NB4 (cell line): ENCODE measurements around the gene LMTK2.
"Not testable (repeated sequence)": the region's sequence is repeated elsewhere in the genome, so short reads cannot be mapped to it uniquely, and the experiment has no call there.

ENCODE experiments used
- DNase-seq: peaks from one replicate; pipeline ENCODE4 v3.0.0; 2010; ENCODE audit warnings: low read depth
- H3K4me3 ChIP-seq: one replicate; pipeline ENCODE4 v1.5.1; 2011; ENCODE audit warnings: mild to moderate bottlenecking, low read depth, low read length, moderate library complexity
- MYC ChIP-seq: IDR thresholded peaks from 2 replicates; pipeline ENCODE4 v1.6.1; 2011; ENCODE audit warnings: low read depth, low read length
- POLR2A ChIP-seq: IDR thresholded peaks from 2 replicates; pipeline ENCODE4 v1.6.1; 2011; ENCODE audit warnings: mild to moderate bottlenecking; ENCODE audit not compliant: insufficient read length; ENCODE audit errors: extremely low read depth
- TF ChIP-seq, protein P1 (sequence below): IDR thresholded peaks from one replicate; pipeline ENCODE4 v1.5.1; 2012; ENCODE audit warnings: low read depth, low read length
- TF ChIP-seq, protein P2 (sequence below): IDR thresholded peaks from 2 replicates; pipeline ENCODE4 v1.6.1; 2011; ENCODE audit warnings: low read depth, low read length

LMTK2 gene

DNA sequence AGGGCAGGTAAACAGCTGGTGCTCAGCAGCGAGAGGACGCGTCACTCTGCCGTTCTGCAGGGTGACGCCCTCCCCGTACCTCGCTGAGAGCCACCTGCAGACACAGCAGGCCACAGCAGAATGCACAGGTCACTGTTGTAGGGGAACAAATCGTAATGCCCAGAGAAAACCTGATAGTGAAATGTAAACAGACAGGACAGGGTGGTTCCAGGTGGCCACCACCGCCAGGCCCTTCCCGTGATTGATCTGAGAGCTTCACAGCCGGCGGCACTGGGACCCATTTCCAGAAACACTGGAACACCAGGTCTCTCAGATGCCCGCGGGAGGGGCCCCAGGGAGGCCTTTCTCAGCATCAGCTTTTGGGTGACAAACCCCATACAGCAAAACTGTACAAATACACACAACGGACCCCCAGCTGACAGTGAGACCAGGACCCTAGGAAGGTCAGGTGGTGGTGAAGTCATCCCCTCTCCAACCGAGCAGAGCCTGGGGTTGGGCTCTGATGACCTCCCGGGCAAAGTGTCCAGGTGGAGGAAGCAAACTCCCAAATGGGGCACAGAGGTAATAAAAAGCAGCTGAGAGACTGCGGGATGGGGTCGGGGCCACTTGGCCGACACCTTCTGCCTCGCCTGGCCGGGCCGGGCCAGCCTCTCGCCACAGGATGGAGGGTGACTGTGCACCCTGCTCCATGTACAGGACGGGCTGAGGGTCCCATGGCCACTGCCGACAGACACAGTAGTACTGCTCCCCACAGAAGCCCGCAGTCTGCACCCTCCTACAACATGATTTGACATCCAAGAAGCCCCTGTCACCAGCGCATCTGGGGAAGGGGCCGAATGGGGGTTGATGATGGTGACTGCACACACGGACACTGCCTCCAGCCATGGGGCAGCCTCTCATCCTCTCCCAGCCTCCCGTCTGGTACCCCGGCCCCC is 109.2 kb downstream of the LMTK2 start:
- TF ChIP-seq, protein P1, sequence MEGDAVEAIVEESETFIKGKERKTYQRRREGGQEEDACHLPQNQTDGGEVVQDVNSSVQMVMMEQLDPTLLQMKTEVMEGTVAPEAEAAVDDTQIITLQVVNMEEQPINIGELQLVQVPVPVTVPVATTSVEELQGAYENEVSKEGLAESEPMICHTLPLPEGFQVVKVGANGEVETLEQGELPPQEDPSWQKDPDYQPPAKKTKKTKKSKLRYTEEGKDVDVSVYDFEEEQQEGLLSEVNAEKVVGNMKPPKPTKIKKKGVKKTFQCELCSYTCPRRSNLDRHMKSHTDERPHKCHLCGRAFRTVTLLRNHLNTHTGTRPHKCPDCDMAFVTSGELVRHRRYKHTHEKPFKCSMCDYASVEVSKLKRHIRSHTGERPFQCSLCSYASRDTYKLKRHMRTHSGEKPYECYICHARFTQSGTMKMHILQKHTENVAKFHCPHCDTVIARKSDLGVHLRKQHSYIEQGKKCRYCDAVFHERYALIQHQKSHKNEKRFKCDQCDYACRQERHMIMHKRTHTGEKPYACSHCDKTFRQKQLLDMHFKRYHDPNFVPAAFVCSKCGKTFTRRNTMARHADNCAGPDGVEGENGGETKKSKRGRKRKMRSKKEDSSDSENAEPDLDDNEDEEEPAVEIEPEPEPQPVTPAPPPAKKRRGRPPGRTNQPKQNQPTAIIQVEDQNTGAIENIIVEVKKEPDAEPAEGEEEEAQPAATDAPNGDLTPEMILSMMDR: no peak
- TF ChIP-seq MYC (no peak), POLR2A (no peak)
- TF ChIP-seq, protein P2, sequence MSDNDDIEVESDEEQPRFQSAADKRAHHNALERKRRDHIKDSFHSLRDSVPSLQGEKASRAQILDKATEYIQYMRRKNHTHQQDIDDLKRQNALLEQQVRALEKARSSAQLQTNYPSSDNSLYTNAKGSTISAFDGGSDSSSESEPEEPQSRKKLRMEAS: no peak
- no peak for DNase-seq
- H3K4me3 ChIP-seq: no peak overlapping the region

GRCh38 chr7:98216941-98217622 is 110.4 kb downstream of the LMTK2 start:
- no peak for DNase-seq
- TF ChIP-seq, protein P2: no peak
- TF ChIP-seq POLR2A (no peak), MYC (no peak)
- TF ChIP-seq, protein P1: no peak
- no peak overlapping the region for H3K4me3 ChIP-seq

- DNase-seq: peak; percentile 84
- no peak for TF ChIP-seq MYC
- TF ChIP-seq POLR2A: no peak
- TF ChIP-seq, protein P2: no peak
- TF ChIP-seq, protein P1: no peak
- no peak overlapping the region for H3K4me3 ChIP-seq
Measured at GRCh38 chr7:98217623-98218582, 111.2 kb downstream of the LMTK2 start.

DNA sequence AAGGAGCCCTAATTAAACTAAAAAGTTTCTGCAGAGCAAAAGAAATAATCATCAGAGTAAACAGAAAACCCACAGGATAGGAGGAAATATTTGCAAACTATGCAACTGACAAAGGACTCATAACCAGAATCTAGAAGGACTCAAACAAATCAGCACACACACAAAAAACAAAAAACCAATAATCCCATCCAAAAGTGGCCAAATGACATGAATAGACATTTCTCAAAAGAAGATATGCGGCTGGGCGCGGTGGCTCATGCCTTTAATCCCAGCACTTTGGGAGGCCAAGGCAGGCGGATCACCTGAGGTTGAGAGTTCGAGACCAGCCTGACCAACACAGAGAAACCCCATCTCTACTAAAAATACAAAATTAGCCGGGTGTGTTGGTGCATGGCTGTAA is 112.7 kb downstream of the LMTK2 start:
- not testable (repeated sequence) for H3K4me3 ChIP-seq, DNase-seq

DNA sequence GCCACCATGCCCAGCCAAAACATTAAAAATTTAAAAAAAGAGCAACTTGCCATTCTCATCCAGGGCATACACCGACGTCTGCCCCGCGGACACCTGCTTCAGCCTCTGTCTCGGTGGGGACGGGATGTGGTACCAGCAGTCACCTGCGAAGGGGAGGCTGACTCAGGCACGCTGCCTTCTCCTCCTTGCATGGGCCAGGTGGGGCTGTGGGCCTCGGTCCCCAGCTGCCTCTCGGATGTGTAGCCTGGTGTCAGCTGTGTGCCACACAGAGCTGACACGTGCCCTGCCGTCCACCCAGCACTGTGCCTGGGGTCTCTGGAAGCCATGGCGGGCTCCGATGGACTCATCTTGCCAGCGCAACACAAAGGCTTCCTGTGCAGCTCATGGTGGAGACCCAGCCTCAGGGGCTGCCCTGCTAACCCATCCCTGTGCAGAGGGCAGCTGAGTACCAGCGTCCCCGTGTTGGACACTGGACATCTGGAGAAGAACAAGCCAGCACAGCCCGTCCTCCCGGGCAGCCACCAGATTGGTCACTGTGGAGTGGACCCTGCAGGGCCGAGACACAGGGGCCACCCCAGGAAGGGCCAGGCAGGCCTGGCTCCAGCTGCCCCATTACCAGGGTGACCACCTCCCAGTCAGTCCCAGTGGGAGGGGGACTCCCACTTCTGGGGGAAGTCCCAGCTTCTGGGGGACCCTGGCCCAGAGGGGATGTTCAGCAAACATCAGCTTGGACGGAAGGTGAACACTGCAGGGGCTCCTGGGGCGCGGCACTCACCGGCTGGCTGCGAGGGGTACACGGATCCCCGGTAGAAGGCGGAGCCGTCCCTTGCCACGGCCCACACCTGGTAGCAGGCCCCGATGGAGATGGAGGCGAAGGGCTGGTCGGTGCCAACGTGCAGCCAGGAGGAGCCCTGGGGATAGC is 115.2 kb downstream of the LMTK2 start:
- TF ChIP-seq, protein P1: no peak
- DNase-seq: no peak
- H3K4me3 ChIP-seq: no peak overlapping the region
